Activated naive CD4-positive, alpha-beta T cell treated with anti-CD3 and anti-CD28 coated beads, Interleukin-2, amount 10 ng/mL, durations not matched to agents 7 days and 5 days (primary cell): Measurements from ENCODE around the gene CHAD.
"Not testable (repeated sequence)": the region's sequence is repeated elsewhere in the genome, so short reads cannot be mapped to it uniquely, and the experiment has no call there.

Experiments used
- CTCF ChIA-PET: fragments of 350-600 bp; sonication (Branson Sonifier 250); formaldehyde crosslinking; loops from one replicate; lab custom pipeline; 2021; ENCODE audit warnings: antibody characterized with exemption; lab: Charles Lee
- DNase-seq: peaks from one replicate; pipeline ENCODE4 v3.0.0-alpha.2; 2020
- H3K27ac Mint-ChIP-seq: one replicate; pipeline ENCODE4 v1.8.0; 2021; ENCODE audit warnings: mild to moderate bottlenecking, moderate library complexity, mixed read lengths
- H3K27me3 Mint-ChIP-seq: one replicate; pipeline ENCODE4 v1.8.0; 2021; ENCODE audit warnings: mild to moderate bottlenecking, mixed read lengths
- H3K36me3 Mint-ChIP-seq: one replicate; pipeline ENCODE4 v1.8.0; 2021; ENCODE audit warnings: mixed read lengths
- H3K4me1 Mint-ChIP-seq: one replicate; pipeline ENCODE4 v1.8.0; 2021; ENCODE audit warnings: mixed read lengths
- H3K4me3 Mint-ChIP-seq: one replicate; pipeline ENCODE4 v1.8.0; 2021; ENCODE audit warnings: mild to moderate bottlenecking, moderate library complexity, mixed read lengths
- H3K9me3 Mint-ChIP-seq: one replicate; pipeline ENCODE4 v1.8.0; 2021; ENCODE audit warnings: mixed read lengths

Gene CHAD

GRCh38 chr17:50475775-50476544 lies 7.3 kb upstream of the CHAD start:
- Mint-ChIP-seq H3K4me1 (peaks cover 19% of the 10 kb centered on the region), H3K27me3 (peaks cover 23% of the 10 kb centered on the region)
- not testable (repeated sequence) for H3K27ac Mint-ChIP-seq, H3K9me3 Mint-ChIP-seq, H3K4me3 Mint-ChIP-seq, H3K36me3 Mint-ChIP-seq, DNase-seq
- CTCF ChIA-PET, result interaction anchor here (1.0 to 1.1 kb wide), 3 partner anchors 28 to 113 kb away, joined by 3 read pairs; no protein-coding TSS in a partner anchor

DNA sequence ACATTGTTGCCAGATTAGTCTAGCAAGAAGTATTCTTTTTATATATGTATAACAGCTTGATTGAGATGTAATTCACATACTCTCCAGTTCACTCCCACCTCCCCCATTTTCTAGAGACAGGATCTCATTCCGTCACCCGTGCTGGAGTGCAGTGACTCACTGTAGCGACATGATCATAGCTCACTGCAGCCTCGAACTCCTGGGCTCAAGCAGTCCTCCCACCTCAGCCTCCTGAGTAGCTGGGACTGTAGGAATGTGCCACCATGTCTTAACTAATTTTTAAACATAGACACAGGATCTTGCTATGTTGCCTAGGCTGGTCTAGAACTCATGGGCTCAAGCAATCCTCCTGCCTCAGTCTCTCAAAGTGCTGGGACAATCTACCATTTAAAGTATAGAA lies 6.7 kb upstream of the CHAD start:
- peaks cover 29% of the 10 kb centered on the region for H3K27me3 Mint-ChIP-seq
- H3K4me3 Mint-ChIP-seq, result no peak overlapping the region
- peaks cover 18% of the 10 kb centered on the region for H3K4me1 Mint-ChIP-seq
- no peak for DNase-seq
- no peaks in the 10 kb centered on the region for H3K9me3 Mint-ChIP-seq
- no peak overlapping the region for H3K27ac Mint-ChIP-seq
- CTCF ChIA-PET, result interaction anchor here (0.7 to 1.1 kb wide), 3 partner anchors 29 to 147 kb away, joined by 3 read pairs; no protein-coding TSS in a partner anchor
- H3K36me3 Mint-ChIP-seq, result no peaks in the 10 kb centered on the region

DNA sequence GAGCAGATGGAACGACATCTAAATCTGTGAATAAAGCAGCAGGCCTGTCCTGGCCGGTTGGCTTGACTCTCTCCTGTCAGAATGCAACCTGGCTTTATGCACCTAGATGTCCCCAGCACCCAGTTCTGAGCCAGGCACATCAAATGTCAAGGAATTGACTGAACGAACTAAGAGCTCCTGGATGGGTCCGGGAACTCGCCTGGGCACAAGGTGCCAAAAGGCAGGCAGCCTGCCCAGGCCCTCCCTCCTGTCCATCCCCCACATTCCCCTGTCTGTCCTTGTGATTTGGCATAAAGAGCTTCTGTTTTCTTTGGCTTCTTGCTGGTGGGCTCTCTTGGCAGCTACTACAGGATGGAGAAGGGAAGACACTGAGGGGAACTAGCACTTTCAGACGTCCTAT lies 5.8 kb upstream of the CHAD start:
- peaks cover 9% of the 10 kb centered on the region for H3K4me1 Mint-ChIP-seq
- CTCF ChIA-PET, result interaction anchor here (0.5 to 1.1 kb wide), 4 partner anchors 30 to 1565 kb away, joined by 3 read pairs; no protein-coding TSS in a partner anchor
- H3K27me3 Mint-ChIP-seq, result peaks cover 37% of the 10 kb centered on the region
- H3K27ac Mint-ChIP-seq, result no peak overlapping the region
- H3K36me3 Mint-ChIP-seq, result no peaks in the 10 kb centered on the region
- no peaks in the 10 kb centered on the region for H3K9me3 Mint-ChIP-seq
- no peak for DNase-seq
- no peak overlapping the region for H3K4me3 Mint-ChIP-seq

- Mint-ChIP-seq H3K27ac (no peak overlapping the region), H3K4me3 (no peak overlapping the region), H3K36me3 (no peaks in the 10 kb centered on the region), H3K9me3 (no peaks in the 10 kb centered on the region), H3K27me3 (peaks cover 43% of the 10 kb centered on the region), H3K4me1 (peaks cover 6% of the 10 kb centered on the region)
- CTCF ChIA-PET, result no interaction called here
- DNase-seq, result no peak
Measured at GRCh38 chr17:50473901-50474300, 5.2 kb upstream of the CHAD start.

DNA sequence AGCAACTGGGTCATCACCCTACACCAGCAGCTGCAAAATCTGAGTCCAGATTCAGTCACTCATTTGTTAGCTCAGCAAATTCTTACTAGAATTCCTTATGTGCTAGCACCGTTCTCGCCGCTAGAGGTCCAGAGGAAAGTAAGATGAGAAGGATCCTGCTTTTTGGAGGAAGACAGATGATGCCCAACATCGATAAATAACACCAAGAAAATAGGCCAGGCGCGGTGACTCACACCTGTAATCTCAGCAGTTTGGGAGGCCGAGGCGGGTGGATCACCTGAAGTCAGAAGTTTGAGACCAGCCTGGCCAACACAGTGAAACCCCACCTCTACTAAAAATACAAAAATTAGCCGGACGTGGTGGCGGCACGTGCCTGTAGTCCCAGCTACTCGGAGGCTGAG lies 4.1 kb upstream of the CHAD start:
- CTCF ChIA-PET, DNase-seq, H3K36me3 Mint-ChIP-seq, H3K9me3 Mint-ChIP-seq, H3K4me1 Mint-ChIP-seq, H3K4me3 Mint-ChIP-seq, H3K27ac Mint-ChIP-seq: not testable (repeated sequence)
- H3K27me3 Mint-ChIP-seq, result peaks cover 49% of the 10 kb centered on the region

GRCh38 chr17:50472286-50472685 lies 3.6 kb upstream of the CHAD start:
- H3K27ac Mint-ChIP-seq, result no peak overlapping the region
- H3K9me3 Mint-ChIP-seq, result no peaks in the 10 kb centered on the region
- no peaks in the 10 kb centered on the region for H3K36me3 Mint-ChIP-seq
- CTCF ChIA-PET, result no interaction called here
- H3K27me3 Mint-ChIP-seq, result peaks cover 54% of the 10 kb centered on the region
- DNase-seq, result no peak
- H3K4me3 Mint-ChIP-seq, result no peak overlapping the region
- peaks cover 8% of the 10 kb centered on the region for H3K4me1 Mint-ChIP-seq

DNA sequence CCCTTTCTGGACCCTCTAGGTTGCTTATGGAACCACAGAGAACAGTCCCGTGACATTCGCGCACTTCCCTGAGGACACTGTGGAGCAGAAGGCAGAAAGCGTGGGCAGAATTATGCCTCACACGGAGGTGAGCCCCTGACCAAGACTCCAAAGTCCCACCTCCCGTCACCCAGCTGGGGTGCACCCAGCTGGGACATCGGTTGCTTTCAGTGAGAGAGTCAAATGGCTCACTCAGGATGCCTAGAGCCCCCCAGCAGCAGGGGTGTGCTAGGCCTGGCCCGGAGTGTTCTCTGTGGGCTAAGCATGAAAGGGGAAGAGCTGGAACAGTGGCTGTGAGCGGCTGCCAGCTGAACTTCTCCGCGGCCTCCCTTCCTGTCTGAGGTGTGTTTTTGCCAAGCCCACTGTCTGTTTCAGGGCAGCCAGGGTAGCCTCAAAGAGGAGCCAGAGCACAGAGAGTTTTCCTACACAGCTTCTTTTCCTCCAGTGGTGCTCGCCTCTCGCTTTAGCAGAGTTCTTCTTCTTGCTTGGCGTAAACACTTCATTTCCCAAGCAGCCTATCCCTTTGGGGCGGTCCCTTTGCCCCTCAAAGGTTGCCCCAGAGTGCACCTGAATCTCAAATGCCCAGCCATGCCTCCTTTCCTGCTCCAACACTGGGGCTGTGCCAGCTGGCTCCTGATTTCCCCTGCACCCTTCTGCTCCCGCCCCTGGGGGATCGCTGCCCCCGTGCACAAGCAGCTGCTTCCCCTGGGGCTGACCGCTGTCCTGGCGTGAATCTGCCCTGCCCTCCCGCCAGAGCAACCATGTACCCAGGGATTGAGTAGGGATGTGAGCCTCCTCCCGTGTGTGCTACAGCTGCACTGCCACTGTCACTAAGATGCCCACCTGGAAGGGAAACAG lies 2.6 kb upstream of the CHAD start:
- Mint-ChIP-seq H3K4me3 (no peak overlapping the region), H3K27ac (no peak overlapping the region), H3K27me3 (peaks cover 56% of the 10 kb centered on the region), H3K9me3 (no peaks in the 10 kb centered on the region), H3K4me1 (peaks cover 8% of the 10 kb centered on the region), H3K36me3 (no peaks in the 10 kb centered on the region)
- peak; percentile 12 for DNase-seq
- CTCF ChIA-PET, result interaction anchor here (1.0 kb wide), 1 partner anchor 156 kb away, joined by 3 read pairs; no protein-coding TSS in a partner anchor

GRCh38 chr17:50470426-50470825 lies 1.7 kb upstream of the CHAD start:
- Mint-ChIP-seq H3K36me3 (no peaks in the 10 kb centered on the region), H3K27ac (no peak overlapping the region), H3K27me3 (peaks cover 62% of the 10 kb centered on the region), H3K4me3 (no peak overlapping the region), H3K9me3 (no peaks in the 10 kb centered on the region), H3K4me1 (peaks cover 8% of the 10 kb centered on the region)
- CTCF ChIA-PET, result interaction anchor here (1.0 kb wide), 1 partner anchor 157 kb away, joined by 3 read pairs; no protein-coding TSS in a partner anchor
- peak; percentile 6 for DNase-seq

DNA sequence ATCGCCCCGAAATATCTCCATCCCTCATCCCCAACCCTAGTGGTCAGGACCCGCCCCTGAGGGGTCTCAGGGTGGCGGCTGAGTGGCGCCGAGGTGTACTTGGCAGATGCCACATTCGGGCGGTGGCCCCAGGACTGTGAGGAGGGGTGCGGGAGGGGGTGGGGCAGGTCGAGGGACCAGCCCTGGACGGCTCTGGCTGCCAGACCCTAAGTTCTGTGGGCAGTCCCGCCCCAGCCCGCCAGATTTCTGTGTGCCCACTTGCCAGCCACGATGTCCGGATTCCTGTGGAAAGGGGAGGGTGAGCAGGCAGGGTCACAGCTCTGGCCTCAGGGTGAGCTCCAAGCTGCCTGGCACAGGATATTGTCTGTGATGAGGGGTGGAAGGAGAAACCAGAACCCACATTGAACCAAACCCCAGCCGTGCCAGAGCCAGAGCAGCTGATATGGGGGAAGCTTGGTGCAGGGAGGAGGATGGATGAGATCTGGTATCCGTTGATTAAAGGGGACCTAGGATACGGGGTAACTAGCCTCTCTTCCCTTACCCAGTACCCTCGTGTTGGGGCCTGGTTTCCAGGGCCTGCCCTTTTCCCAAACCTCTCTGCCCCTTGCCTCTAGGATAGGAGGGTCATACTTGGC lies 1.1 kb upstream of the CHAD start:
- Mint-ChIP-seq H3K4me3 (no peak overlapping the region), H3K36me3 (no peaks in the 10 kb centered on the region), H3K4me1 (peaks cover 8% of the 10 kb centered on the region), H3K9me3 (no peaks in the 10 kb centered on the region), H3K27me3 (peaks cover 67% of the 10 kb centered on the region), H3K27ac (no peak overlapping the region)
- peak; percentile 18 for DNase-seq
- CTCF ChIA-PET, result no interaction called here

GRCh38 chr17:50469208-50469605 lies 527 bp upstream of the CHAD start:
- Mint-ChIP-seq H3K4me1 (peaks cover 8% of the 10 kb centered on the region), H3K27ac (no peak overlapping the region), H3K9me3 (no peaks in the 10 kb centered on the region), H3K27me3 (peaks cover 70% of the 10 kb centered on the region), H3K36me3 (no peaks in the 10 kb centered on the region), H3K4me3 (no peak overlapping the region)
- DNase-seq, result peak; percentile 19
- CTCF ChIA-PET, result interaction anchor here (1.4 kb wide), 1 partner anchor 10 kb away, joined by 4 read pairs; no protein-coding TSS in a partner anchor

GRCh38 chr17:50467855-50468303 lies 801 bp downstream of the CHAD start:
- Mint-ChIP-seq H3K4me3 (no peak overlapping the region), H3K4me1 (peaks cover 8% of the 10 kb centered on the region), H3K9me3 (no peaks in the 10 kb centered on the region), H3K27ac (no peak overlapping the region), H3K27me3 (peaks cover 70% of the 10 kb centered on the region), H3K36me3 (no peaks in the 10 kb centered on the region)
- peak; percentile 19 for DNase-seq
- CTCF ChIA-PET, result interaction anchor here (1.4 kb wide), 1 partner anchor 11 kb away, joined by 4 read pairs; no protein-coding TSS in a partner anchor

DNA sequence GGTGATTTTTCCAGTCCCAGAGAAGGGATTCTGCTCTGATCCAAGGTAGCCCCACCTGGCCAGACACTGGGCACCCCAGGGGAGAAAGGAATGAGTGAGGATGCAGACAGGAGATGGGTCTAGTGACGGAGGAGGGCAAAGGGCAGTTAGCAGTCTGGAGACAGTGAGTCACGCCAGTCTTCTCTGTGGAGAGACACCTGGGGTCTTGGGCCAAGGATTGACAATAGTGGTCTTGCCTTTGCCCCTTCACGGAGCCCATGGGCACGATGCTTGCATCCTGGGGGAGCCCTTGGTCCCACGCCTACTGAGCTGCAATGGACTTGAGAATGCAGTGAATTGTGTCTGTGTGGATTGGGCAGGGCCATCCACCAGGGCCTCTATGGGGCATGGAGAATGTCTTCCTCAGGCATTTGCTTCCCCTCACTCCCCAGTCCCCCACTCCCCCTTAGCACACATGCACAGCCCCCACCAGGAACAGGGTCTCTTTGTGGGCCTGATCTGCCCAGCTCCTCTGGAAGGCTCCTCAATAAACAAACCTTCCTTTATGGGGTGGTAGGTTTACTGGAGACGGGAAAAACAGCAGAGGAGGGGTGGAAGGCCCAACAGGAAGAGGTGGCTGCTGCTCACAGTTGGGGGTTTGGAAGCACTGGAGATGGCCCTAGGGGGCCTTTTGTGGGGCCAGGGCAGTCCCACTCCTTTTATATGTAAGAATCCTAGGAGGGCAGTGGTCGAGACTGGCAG lies 1.4 kb downstream of the CHAD start:
- H3K27me3 Mint-ChIP-seq, result peaks cover 70% of the 10 kb centered on the region
- CTCF ChIA-PET, result interaction anchor here (0.5 kb wide), 1 partner anchor 10 kb away, joined by 3 read pairs; no protein-coding TSS in a partner anchor
- H3K9me3 Mint-ChIP-seq, result no peaks in the 10 kb centered on the region
- H3K36me3 Mint-ChIP-seq, result no peaks in the 10 kb centered on the region
- DNase-seq, result peak; percentile 15
- H3K4me1 Mint-ChIP-seq, result peaks cover 8% of the 10 kb centered on the region
- peak overlapping the region; percentile 24 for H3K27ac Mint-ChIP-seq
- no peak overlapping the region for H3K4me3 Mint-ChIP-seq
